PC-3 (cell line): ENCODE measurements around the gene FBLN1. TPM values are rescaled to one million over a fixed set of nuclear protein-coding genes. Genes with fewer than 3 reads are reported as not detected.

Experiments used
- ATAC-seq: fragments of 200-7000 bp; cut with Tn5 transposase; 2 replicates; pipeline ENCODE4 v1.9.1; 2020; ENCODE audit warnings: mild to moderate bottlenecking, moderate library complexity
- BruUV-seq: library from RNA; stranded (reverse); fragments of 400-500 nt; replicated peaks from 2 replicates; lab custom pipeline; 2021; lab: Mats Ljungman, UMichigan
- CTCF ChIA-PET: fragments of 300-600 bp; sonication (Branson Sonifier 250); formaldehyde crosslinking; loops from one replicate; lab custom pipeline; 2022; ENCODE audit warnings: antibody characterized with exemption; lab: Charles Lee
- POLR2A ChIA-PET: fragments of 300-600 bp; sonication (Branson Sonifier 250); formaldehyde crosslinking; loops from one replicate; lab custom pipeline; 2022; ENCODE audit warnings: antibody characterized with exemption; ENCODE audit not compliant: unreplicated experiment; lab: Charles Lee
- DNase-seq: peaks from one replicate; pipeline ENCODE4 v3.0.0-alpha.2; 2015
- H2AFZ ChIP-seq: fragments of 300-600 bp; sonication (generic); 2 replicates; pipeline ENCODE4 v1.6.0; 2016; ENCODE audit warnings: antibody characterized with exemption, low read length
- H3F3A ChIP-seq: fragments of 300-600 bp; sonication (generic); one replicate; pipeline ENCODE4 v1.6.0; 2017; ENCODE audit warnings: antibody characterized with exemption, low read length, control low read depth, mild to moderate bottlenecking; ENCODE audit not compliant: unreplicated experiment
- H3K27ac ChIP-seq: fragments of 300-600 bp; sonication (generic); 2 replicates; pipeline ENCODE4 v1.5.1; 2016; ENCODE audit warnings: mild to moderate bottlenecking, low read length
- H3K27me3 ChIP-seq: fragments of 300-600 bp; sonication (generic); 2 replicates; pipeline ENCODE4 v1.6.1; 2016; ENCODE audit warnings: low read length, mixed read lengths
- H3K36me3 ChIP-seq: fragments of 300-600 bp; sonication (generic); 2 replicates; pipeline ENCODE4 v1.6.1; 2016; ENCODE audit warnings: low read depth, mixed run types, low read length, mixed read lengths
- H3K4me1 ChIP-seq: fragments of 300-600 bp; sonication (generic); 2 replicates; pipeline ENCODE4 v1.5.1; 2016; ENCODE audit warnings: low read length; ENCODE audit not compliant: insufficient read depth
- H3K4me2 ChIP-seq: fragments of 300-600 bp; sonication (generic); 2 replicates; pipeline ENCODE4 v1.6.0; 2016; ENCODE audit warnings: low read length
- H3K4me3 ChIP-seq: fragments of 300-600 bp; sonication (generic); 2 replicates; pipeline ENCODE4 v1.5.1; 2016; ENCODE audit warnings: mild to moderate bottlenecking, low read length, mixed read lengths
- H3K79me2 ChIP-seq: fragments of 300-600 bp; sonication (generic); 2 replicates; pipeline ENCODE4 v1.6.1; 2017; ENCODE audit warnings: low read length, mixed read lengths
- H3K9ac ChIP-seq: fragments of 300-600 bp; sonication (generic); 2 replicates; pipeline ENCODE4 v1.6.0; 2016; ENCODE audit warnings: mild to moderate bottlenecking, low read length
- H3K9me2 ChIP-seq: fragments of 300-600 bp; sonication (generic); replicated peaks from 2 replicates; pipeline ENCODE4 v1.6.1; 2016; ENCODE audit warnings: mixed run types, low read length, mixed read lengths
- H3K9me3 ChIP-seq: fragments of 300-600 bp; sonication (generic); 2 replicates; pipeline ENCODE4 v1.6.1; 2016; ENCODE audit warnings: low read length, mixed read lengths
- H4K20me1 ChIP-seq: fragments of 300-600 bp; sonication (generic); 2 replicates; pipeline ENCODE4 v1.6.1; 2016; ENCODE audit warnings: low read length, mixed read lengths
- EZH2 ChIP-seq: fragments of 300-600 bp; sonication (generic); IDR thresholded peaks from one replicate; pipeline ENCODE4 v1.6.1; 2017; ENCODE audit warnings: antibody characterized with exemption, mild to moderate bottlenecking, low read length; ENCODE audit not compliant: unreplicated experiment
- EZH2phosphoT487 ChIP-seq: fragments of 300-600 bp; sonication (generic); IDR thresholded peaks from 2 replicates; pipeline ENCODE4 v1.6.1; 2018; ENCODE audit warnings: mild to moderate bottlenecking, antibody characterized with exemption, low read length, borderline replicate concordance
- intact Hi-C: fragments of 100-400 bp; cut with micrococcal nuclease; formaldehyde crosslinking; loops from 2 replicates; pipeline ENCODE4 v1.9.0; 2023
- total RNA-seq: library from RNA; depleted of rRNA; stranded (reverse); fragments of >200 nt; gene quantifications from 2 replicates; pipeline ENCODE4 v1.2.3, GENCODE V29; 2014
- TF ChIP-seq, protein P1 (sequence below): fragments of 300-600 bp; sonication (generic); conservative IDR thresholded peaks from 2 replicates; pipeline ENCODE4 v1.5.1; 2017; ENCODE audit warnings: antibody characterized with exemption, low read depth, mild to moderate bottlenecking, low read length

FBLN1 gene
- total RNA-seq, 1 experiment from 2014 or later = 13.4 TPM

DNA sequence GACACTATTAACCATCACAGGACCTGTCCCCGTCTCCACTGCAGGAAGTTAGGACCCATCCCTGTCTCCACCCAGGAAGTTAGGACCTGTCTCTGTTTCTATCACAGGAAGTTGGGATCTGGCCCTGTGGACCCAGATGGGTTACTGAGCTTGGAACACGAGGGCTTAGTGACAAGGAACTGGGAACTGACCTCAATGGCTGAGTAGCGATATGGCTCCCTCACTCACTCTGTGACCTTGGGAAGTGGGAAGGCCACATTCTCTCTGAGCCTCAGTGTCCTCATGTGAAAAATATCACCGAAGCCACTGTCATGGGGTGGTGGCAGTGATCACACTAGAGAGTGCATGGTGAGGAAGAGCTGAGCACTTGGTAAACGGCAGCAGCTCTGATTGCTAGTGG is 59.4 kb downstream of the FBLN1 start:
- Histone ChIP-seq H3K4me1 (no peaks in the 10 kb centered on the region), H3K4me2 (no peak overlapping the region), H3K36me3 (no peaks in the 10 kb centered on the region), H3K9ac (no peak overlapping the region), H4K20me1 (no peaks in the 10 kb centered on the region), H3K9me2 (no peaks in the 10 kb centered on the region), H3K79me2 (no peaks in the 10 kb centered on the region), H3K9me3 (no peaks in the 10 kb centered on the region), H3K27me3 (no peaks in the 10 kb centered on the region), H3K27ac (no peak overlapping the region), H2AFZ (no peak overlapping the region), H3F3A (no peaks in the 10 kb centered on the region), H3K4me3 (no peak overlapping the region)
- DNase-seq (no peak), ATAC-seq (no peak)
- CTCF ChIA-PET = no interaction called here
- intact Hi-C loops = no loop called here
- BruUV-seq = no TSS peak
- POLR2A ChIA-PET = no interaction called here
- TF ChIP-seq, protein P1, sequence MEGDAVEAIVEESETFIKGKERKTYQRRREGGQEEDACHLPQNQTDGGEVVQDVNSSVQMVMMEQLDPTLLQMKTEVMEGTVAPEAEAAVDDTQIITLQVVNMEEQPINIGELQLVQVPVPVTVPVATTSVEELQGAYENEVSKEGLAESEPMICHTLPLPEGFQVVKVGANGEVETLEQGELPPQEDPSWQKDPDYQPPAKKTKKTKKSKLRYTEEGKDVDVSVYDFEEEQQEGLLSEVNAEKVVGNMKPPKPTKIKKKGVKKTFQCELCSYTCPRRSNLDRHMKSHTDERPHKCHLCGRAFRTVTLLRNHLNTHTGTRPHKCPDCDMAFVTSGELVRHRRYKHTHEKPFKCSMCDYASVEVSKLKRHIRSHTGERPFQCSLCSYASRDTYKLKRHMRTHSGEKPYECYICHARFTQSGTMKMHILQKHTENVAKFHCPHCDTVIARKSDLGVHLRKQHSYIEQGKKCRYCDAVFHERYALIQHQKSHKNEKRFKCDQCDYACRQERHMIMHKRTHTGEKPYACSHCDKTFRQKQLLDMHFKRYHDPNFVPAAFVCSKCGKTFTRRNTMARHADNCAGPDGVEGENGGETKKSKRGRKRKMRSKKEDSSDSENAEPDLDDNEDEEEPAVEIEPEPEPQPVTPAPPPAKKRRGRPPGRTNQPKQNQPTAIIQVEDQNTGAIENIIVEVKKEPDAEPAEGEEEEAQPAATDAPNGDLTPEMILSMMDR = no peak
- TF ChIP-seq EZH2 (no peak), EZH2phosphoT487 (no peak)

DNA sequence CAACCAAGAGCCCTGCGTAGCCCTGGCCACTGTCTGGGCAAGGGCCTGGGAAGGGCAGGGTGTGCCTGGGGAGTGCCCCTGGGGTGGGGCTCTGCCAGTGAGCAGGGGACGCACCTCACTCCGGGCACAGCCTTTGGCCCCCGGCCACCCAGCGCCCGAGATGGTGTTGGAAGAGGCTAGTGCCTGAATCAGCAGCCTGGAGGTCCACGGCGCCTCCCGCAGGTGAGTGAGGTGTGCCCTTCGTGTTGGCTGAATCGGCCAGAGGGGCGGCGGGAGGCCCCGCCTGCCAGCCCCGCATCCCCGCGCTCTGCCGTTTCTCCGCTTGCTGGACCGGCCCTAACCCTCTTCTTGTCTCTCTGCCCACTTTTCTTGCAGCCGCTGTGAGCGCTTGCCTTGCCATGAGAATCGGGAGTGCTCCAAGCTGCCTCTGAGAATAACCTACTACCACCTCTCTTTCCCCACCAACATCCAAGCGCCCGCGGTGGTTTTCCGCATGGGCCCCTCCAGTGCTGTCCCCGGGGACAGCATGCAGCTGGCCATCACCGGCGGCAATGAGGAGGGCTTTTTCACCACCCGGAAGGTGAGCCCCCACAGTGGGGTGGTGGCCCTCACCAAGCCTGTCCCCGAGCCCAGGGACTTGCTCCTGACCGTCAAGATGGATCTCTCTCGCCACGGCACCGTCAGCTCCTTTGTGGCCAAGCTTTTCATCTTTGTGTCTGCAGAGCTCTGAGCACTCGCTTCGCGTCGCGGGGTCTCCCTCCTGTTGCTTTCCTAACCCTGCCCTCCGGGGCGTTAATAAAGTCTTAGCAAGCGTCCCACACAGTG is 60.1 kb downstream of the FBLN1 start:
- no peaks in the 10 kb centered on the region for H3K9me2 ChIP-seq
- H3K27me3 ChIP-seq = no peaks in the 10 kb centered on the region
- ChIA-PET POLR2A (no interaction called here), CTCF (no interaction called here)
- H3K9me3 ChIP-seq = no peaks in the 10 kb centered on the region
- TF ChIP-seq EZH2phosphoT487 (no peak), EZH2 (no peak)
- TF ChIP-seq, protein P1 = no peak
- no peaks in the 10 kb centered on the region for H3K36me3 ChIP-seq
- H3F3A ChIP-seq = no peaks in the 10 kb centered on the region
- no peak overlapping the region for H3K4me2 ChIP-seq
- ATAC-seq = no peak
- H3K27ac ChIP-seq = no peak overlapping the region
- no TSS peak for BruUV-seq
- H3K4me1 ChIP-seq = no peaks in the 10 kb centered on the region
- H2AFZ ChIP-seq = no peak overlapping the region
- no peak overlapping the region for H3K4me3 ChIP-seq
- no peaks in the 10 kb centered on the region for H4K20me1 ChIP-seq
- H3K79me2 ChIP-seq = no peaks in the 10 kb centered on the region
- no peak for DNase-seq
- no peak overlapping the region for H3K9ac ChIP-seq
- intact Hi-C loops = no loop called here

DNA sequence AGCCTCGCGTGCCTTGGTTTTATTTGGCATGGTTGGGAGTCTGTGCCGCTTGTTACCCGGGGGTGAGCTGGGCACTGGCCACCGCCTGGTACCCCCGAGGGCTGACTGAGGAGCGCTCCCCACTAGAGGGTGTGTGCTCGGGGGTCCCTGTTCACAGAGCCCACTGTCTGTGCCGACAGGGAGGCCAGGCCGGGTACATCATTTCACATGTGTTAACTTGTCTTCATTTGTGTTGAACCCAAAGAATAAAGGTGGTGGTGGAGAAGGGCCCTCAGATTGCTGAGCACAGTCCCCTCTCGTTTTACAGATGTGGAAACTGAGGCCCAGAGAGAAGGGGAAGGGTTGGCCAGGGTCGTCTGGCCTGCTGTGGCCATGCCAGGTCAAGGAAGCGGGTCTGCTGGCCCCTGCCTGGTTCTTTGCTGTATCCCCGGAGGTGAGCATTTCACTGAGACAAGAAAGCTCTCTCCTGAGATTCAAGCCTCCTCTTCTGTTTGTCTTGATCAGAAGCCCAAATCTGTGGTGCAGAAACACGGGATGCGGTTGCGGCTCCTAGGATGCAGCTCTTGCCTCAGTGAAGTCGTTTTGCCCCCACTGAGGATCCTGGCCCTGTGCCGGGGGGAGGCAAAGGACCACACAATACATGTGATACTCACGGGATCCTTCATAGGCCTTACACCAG is 60.8 kb downstream of the FBLN1 start:
- ATAC-seq = no peak
- Histone ChIP-seq H3K27ac (no peak overlapping the region), H4K20me1 (no peaks in the 10 kb centered on the region), H3K4me2 (no peak overlapping the region), H3K4me3 (no peak overlapping the region), H3K9me2 (no peaks in the 10 kb centered on the region), H3F3A (no peaks in the 10 kb centered on the region), H3K36me3 (no peaks in the 10 kb centered on the region), H3K9me3 (no peaks in the 10 kb centered on the region), H2AFZ (no peak overlapping the region), H3K9ac (no peak overlapping the region), H3K79me2 (no peaks in the 10 kb centered on the region), H3K27me3 (no peaks in the 10 kb centered on the region), H3K4me1 (no peaks in the 10 kb centered on the region)
- CTCF ChIA-PET = no interaction called here
- no TSS peak for BruUV-seq
- intact Hi-C loops = no loop called here
- TF ChIP-seq EZH2phosphoT487 (no peak), EZH2 (no peak)
- TF ChIP-seq, protein P1 = no peak
- POLR2A ChIA-PET = no interaction called here
- no peak for DNase-seq
